Measurements from ENCODE around the gene OTOF. TPM values are rescaled to one million over a fixed set of nuclear protein-coding genes. Genes with fewer than 3 reads are reported as not detected.

Gene OTOF
- polyA plus RNA-seq, 3 donors, result 0.51 TPM; not detected in 2

DNA sequence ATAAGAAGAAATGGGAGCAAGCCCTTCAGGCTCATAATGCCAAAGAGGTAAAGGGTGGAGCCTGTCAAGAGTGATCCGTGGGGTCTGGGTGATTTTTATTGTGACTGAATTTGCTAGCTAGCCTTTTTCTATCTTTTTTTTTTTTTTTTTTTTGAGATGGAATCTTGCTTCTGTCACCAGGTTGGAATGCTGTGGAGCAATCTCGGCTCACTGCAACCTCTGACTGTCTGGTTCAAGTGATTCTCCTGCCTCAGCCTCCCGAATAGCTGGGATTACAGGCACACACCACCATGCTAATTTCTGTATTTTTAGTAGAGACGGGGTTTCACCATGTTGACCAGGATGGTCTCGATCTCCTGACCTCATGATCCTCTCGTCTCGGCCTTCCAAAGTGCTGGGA, 47.1 kb downstream of the OTOF start:
- H3K36me3 ChIP-seq (replicated peaks in 1 of 2; ENCODE audit: control insufficient read depth in 1 of 2, insufficient read depth in 2 of 2, low read length in 2 of 2), result no peaks in the 10 kb centered on the region
- H3K4me1 ChIP-seq (ENCODE audit: control insufficient read depth in 1 of 2, insufficient read depth in 2 of 2, low read length in 2 of 2), result no peaks in the 10 kb centered on the region
- H3K36me3 Mint-ChIP-seq, result no peaks in the 10 kb centered on the region
- no peak for DNase-seq
- H3K4me3 ChIP-seq (replicated peaks in 1 of 3; ENCODE audit: low read depth in 2 of 3, low read length in 3 of 3), result no peak overlapping the region
- TF ChIP-seq, protein P1, sequence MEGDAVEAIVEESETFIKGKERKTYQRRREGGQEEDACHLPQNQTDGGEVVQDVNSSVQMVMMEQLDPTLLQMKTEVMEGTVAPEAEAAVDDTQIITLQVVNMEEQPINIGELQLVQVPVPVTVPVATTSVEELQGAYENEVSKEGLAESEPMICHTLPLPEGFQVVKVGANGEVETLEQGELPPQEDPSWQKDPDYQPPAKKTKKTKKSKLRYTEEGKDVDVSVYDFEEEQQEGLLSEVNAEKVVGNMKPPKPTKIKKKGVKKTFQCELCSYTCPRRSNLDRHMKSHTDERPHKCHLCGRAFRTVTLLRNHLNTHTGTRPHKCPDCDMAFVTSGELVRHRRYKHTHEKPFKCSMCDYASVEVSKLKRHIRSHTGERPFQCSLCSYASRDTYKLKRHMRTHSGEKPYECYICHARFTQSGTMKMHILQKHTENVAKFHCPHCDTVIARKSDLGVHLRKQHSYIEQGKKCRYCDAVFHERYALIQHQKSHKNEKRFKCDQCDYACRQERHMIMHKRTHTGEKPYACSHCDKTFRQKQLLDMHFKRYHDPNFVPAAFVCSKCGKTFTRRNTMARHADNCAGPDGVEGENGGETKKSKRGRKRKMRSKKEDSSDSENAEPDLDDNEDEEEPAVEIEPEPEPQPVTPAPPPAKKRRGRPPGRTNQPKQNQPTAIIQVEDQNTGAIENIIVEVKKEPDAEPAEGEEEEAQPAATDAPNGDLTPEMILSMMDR (IDR thresholded peaks at IDR 0.05), result no peak
- peaks cover 6% of the 10 kb centered on the region for H3K4me1 Mint-ChIP-seq
- no peak overlapping the region for H2AFZ ChIP-seq (ENCODE audit: insufficient read depth, low read depth, low read length, poor library complexity, severe bottlenecking)
- H4K20me1 ChIP-seq (ENCODE audit: insufficient read depth, low read length), result no peaks in the 10 kb centered on the region
- H3K27me3 ChIP-seq (ENCODE audit: control insufficient read depth in 2 of 2, insufficient read depth in 2 of 2, low read length in 2 of 2), result no peaks in the 10 kb centered on the region
- no peak overlapping the region for H3K27ac ChIP-seq (ENCODE audit: low read depth in 1 of 2, low read length in 2 of 2)
- no peak overlapping the region for H3K9ac ChIP-seq (ENCODE audit: insufficient read depth, low read length, poor library complexity, severe bottlenecking)
- no peaks in the 10 kb centered on the region for H3K9me3 ChIP-seq (replicated peaks in 1 of 2; ENCODE audit: control insufficient read depth in 1 of 2, insufficient read depth in 1 of 2, low read length in 2 of 2)
- H3K9me3 Mint-ChIP-seq, result no peaks in the 10 kb centered on the region
- no peak overlapping the region for H3K4me3 Mint-ChIP-seq
- no peaks in the 10 kb centered on the region for H3K79me2 ChIP-seq (ENCODE audit: insufficient read depth, low read length)
- intact Hi-C loops (cut with micrococcal nuclease), result no loop called here
- no peak overlapping the region for H3K4me2 ChIP-seq (replicated peaks; ENCODE audit: extremely low read depth, low read length, poor library complexity, severe bottlenecking)
- peaks cover 0 to 9% (median 3%) of the 10 kb centered on the region in 3 donors for H3K27me3 Mint-ChIP-seq (ENCODE audit: low read depth in 3 of 3)
- 97% methylated on average over 5 of the region's 7 CpGs for WGBS (ENCODE audit: insufficient coverage)
- peak overlapping the region in 1 of 7 donors; percentile 17 for H3K27ac Mint-ChIP-seq

DNA sequence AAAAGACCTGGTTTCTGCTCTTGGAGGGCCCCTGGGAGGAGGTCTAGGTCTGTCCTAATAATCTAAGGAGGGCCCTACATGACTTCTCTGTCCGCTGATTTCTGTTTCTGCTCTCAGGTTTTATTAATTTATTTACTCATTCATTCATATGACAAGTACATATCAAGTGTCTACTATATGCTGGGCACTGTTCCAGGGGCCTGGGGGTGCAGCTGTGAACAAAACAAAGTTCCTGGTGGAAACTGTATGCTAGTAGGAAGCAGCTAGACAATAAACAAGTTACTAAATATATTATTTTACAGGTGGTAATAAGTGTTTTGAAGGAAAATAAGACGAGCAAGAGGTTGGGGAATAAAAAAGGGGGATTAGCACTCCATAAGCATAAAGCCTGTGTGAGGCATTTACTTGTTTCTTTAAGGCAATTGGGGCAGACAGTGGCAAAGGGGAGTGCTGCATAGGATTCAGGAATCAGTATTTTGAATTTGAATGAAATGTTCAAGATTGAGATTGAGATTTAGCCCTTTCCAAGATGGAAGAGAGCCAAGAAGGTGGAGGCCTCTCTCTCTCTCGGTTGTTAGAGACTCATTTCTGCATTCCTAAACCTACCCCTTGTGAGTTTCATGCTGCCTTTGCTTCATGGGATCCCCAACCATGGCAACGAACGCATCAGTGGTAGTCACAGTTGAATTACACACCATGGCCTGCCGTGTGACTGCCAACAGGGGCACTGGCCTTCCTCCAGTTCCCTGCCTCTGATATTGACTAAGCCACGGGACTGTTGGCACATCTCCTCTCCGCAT, 47.9 kb downstream of the OTOF start:
- WGBS (ENCODE audit: insufficient coverage), result 93% methylated on average over 4 of the region's 8 CpGs
- DNase-seq, result no peak
- Histone ChIP-seq H3K4me2 (replicated peaks; ENCODE audit: extremely low read depth, low read length, poor library complexity, severe bottlenecking) (no peak overlapping the region), H3K36me3 (replicated peaks in 1 of 2; ENCODE audit: control insufficient read depth in 1 of 2, insufficient read depth in 2 of 2, low read length in 2 of 2) (no peaks in the 10 kb centered on the region), H3K4me3 (replicated peaks in 1 of 3; ENCODE audit: low read depth in 2 of 3, low read length in 3 of 3) (no peak overlapping the region), H3K9me3 (replicated peaks in 1 of 2; ENCODE audit: control insufficient read depth in 1 of 2, insufficient read depth in 1 of 2, low read length in 2 of 2) (no peaks in the 10 kb centered on the region), H2AFZ (ENCODE audit: insufficient read depth, low read depth, low read length, poor library complexity, severe bottlenecking) (no peak overlapping the region), H3K27ac (ENCODE audit: low read depth in 1 of 2, low read length in 2 of 2) (no peak overlapping the region), H3K4me1 (ENCODE audit: control insufficient read depth in 1 of 2, insufficient read depth in 2 of 2, low read length in 2 of 2) (no peaks in the 10 kb centered on the region), H4K20me1 (ENCODE audit: insufficient read depth, low read length) (no peaks in the 10 kb centered on the region), H3K79me2 (ENCODE audit: insufficient read depth, low read length) (no peaks in the 10 kb centered on the region), H3K9ac (ENCODE audit: insufficient read depth, low read length, poor library complexity, severe bottlenecking) (no peak overlapping the region), H3K27me3 (ENCODE audit: control insufficient read depth in 2 of 2, insufficient read depth in 2 of 2, low read length in 2 of 2) (no peaks in the 10 kb centered on the region)
- peaks cover 2 to 9% (median 4%) of the 10 kb centered on the region in 3 donors for H3K27me3 Mint-ChIP-seq (ENCODE audit: low read depth in 3 of 3)
- no peaks in the 10 kb centered on the region for H3K9me3 Mint-ChIP-seq
- H3K4me1 Mint-ChIP-seq, result peaks cover 6% of the 10 kb centered on the region
- TF ChIP-seq, protein P1 (IDR thresholded peaks at IDR 0.05), result no peak
- intact Hi-C loops (cut with micrococcal nuclease), result no loop called here
- H3K4me3 Mint-ChIP-seq, result no peak overlapping the region
- no peaks in the 10 kb centered on the region for H3K36me3 Mint-ChIP-seq
- H3K27ac Mint-ChIP-seq, result no peak overlapping the region

All from CD14-positive monocyte (primary cell).